HCT116 (cell line): Measurements from ENCODE around the gene MRPL21. TPM values are rescaled to one million over a fixed set of nuclear protein-coding genes. Genes with fewer than 3 reads are reported as not detected.

ENCODE experiments used
- ATAC-seq: fragments of 200-7000 bp; cut with Tn5 transposase; 2 replicates; pipeline ENCODE4 v1.9.1; 2020; ENCODE audit warnings: mild to moderate bottlenecking, moderate library complexity
- BruUV-seq: library from RNA; stranded (reverse); fragments of 400-500 nt; replicated peaks from 2 replicates; lab custom pipeline; 2021; lab: Mats Ljungman, UMichigan
- CTCF ChIA-PET: fragments of 300-600 bp; sonication (Branson Sonifier 250); formaldehyde crosslinking; loops from one replicate; lab custom pipeline; 2021; ENCODE audit warnings: antibody characterized with exemption; lab: Charles Lee
- POLR2A ChIA-PET: fragments of 300-600, 350-600 bp; sonication (Branson Sonifier 250); formaldehyde crosslinking; loops from one replicate; lab custom pipeline; 2021; ENCODE audit warnings: antibody characterized with exemption; lab: Charles Lee
- RAD21 ChIA-PET, 2 experiments: fragments of 300-600 bp; sonication (Branson Sonifier 250); formaldehyde crosslinking; loops; one replicate each; lab custom pipeline; 2023; ENCODE audit warnings: low total read pairs in 2 of 2; ENCODE audit not compliant: uncharacterized antibody in 2 of 2, unreplicated experiment in 2 of 2, low non-redundant PET in 1 of 2; lab: Charles Lee
- DNase-seq: peaks from one replicate; pipeline ENCODE4 v3.0.0-alpha.2; 2010; ENCODE audit warnings: low read depth, low spot score
- H2AFZ ChIP-seq: fragments of 200-600 bp; shearing (Covaris generic), sonication (generic); 2 replicates; pipeline ENCODE4 v1.6.1; 2017; ENCODE audit warnings: low read depth, mixed run types, mixed read lengths, antibody characterized with exemption, low read length; ENCODE audit not compliant: poor library complexity, severe bottlenecking
- H3K27ac ChIP-seq: 2 replicates; pipeline ENCODE4 v1.5.1; 2012; ENCODE audit warnings: low read depth, low read length
- H3K27me3 ChIP-seq: fragments of 200-600 bp; sonication (generic); 2 replicates; pipeline ENCODE4 v1.6.1; 2016; ENCODE audit warnings: mixed run types, low read length, mixed read lengths; ENCODE audit not compliant: insufficient read depth
- H3K36me3 ChIP-seq, 2 experiments: fragments of 200-500 bp in 1 of 2; fragments of 200-600 bp in 1 of 2; sonication (Bioruptor generic) in 1 of 2; sonication (generic) in 1 of 2; 2 replicates each; pipeline versions ENCODE4 v1.5.1 to v1.6.1; 2014 to 2016; ENCODE audit warnings: low read length in 2 of 2, inconsistent platforms in 1 of 2, mixed read lengths in 1 of 2, mixed run types in 1 of 2; ENCODE audit not compliant: insufficient read depth in 2 of 2, control insufficient read depth in 1 of 2
- H3K4me1 ChIP-seq, 2 experiments: fragments of 200-600 bp in 1 of 2; sonication (generic) in 1 of 2; 2 replicates each; pipeline versions ENCODE4 v1.5.1 to v1.6.1; 2012 to 2017; ENCODE audit warnings: low read length in 2 of 2, inconsistent platforms in 1 of 2, mild to moderate bottlenecking in 1 of 2, mixed read lengths in 1 of 2, mixed run types in 1 of 2, moderate library complexity in 1 of 2; ENCODE audit not compliant: insufficient read depth in 2 of 2, control insufficient read depth in 1 of 2
- H3K4me2 ChIP-seq: fragments of 200-600 bp; sonication (generic); 2 replicates; pipeline ENCODE4 v1.6.1; 2017; ENCODE audit warnings: mixed run types, low read length, mixed read lengths
- H3K4me3 ChIP-seq, 2 experiments: fragments of 200-600 bp in 1 of 2; sonication (generic) in 1 of 2; replicated peaks in 1 of 2; 2 replicates each; pipeline ENCODE4 v1.5.1; 2011 to 2016; ENCODE audit warnings: low read length in 2 of 2, control low read depth in 1 of 2, low read depth in 1 of 2, mild to moderate bottlenecking in 1 of 2, mixed read lengths in 1 of 2, mixed run types in 1 of 2
- H3K79me2 ChIP-seq: fragments of 200-600 bp; sonication (generic); 2 replicates; pipeline ENCODE4 v1.6.1; 2017; ENCODE audit warnings: mild to moderate bottlenecking, mixed run types, low read length, moderate library complexity, mixed read lengths; ENCODE audit not compliant: insufficient read depth
- H3K9ac ChIP-seq: fragments of 200-600 bp; sonication (generic); 2 replicates; pipeline ENCODE4 v1.6.1; 2016; ENCODE audit warnings: low read length, mixed read lengths
- H3K9me2 ChIP-seq: fragments of 200-600 bp; sonication (generic), shearing (Covaris generic); 2 replicates; pipeline ENCODE4 v1.6.1; 2017; ENCODE audit warnings: mixed run types, mild to moderate bottlenecking, moderate library complexity; ENCODE audit not compliant: insufficient read depth
- H3K9me3 ChIP-seq, 2 experiments: fragments of 200-500 bp in 1 of 2; fragments of 200-600 bp in 1 of 2; sonication (Bioruptor generic) in 1 of 2; sonication (generic) in 1 of 2; 2 replicates each; pipeline ENCODE4 v1.6.1; 2014 to 2017; ENCODE audit warnings: low read length in 2 of 2, mixed read lengths in 2 of 2, inconsistent platforms in 1 of 2, low read depth in 1 of 2, mild to moderate bottlenecking in 1 of 2, mixed run types in 1 of 2, moderate library complexity in 1 of 2; ENCODE audit not compliant: control insufficient read depth in 1 of 2, insufficient read depth in 1 of 2
- H4K20me1 ChIP-seq: fragments of 200-600 bp; sonication (generic), shearing (Covaris generic); 2 replicates; pipeline ENCODE4 v1.6.1; 2017; ENCODE audit warnings: mixed run types, mild to moderate bottlenecking, moderate library complexity; ENCODE audit not compliant: insufficient read depth
- ATF3 ChIP-seq: IDR thresholded peaks from 2 replicates; pipeline ENCODE4 v1.6.1; 2012
- CBX3 ChIP-seq: IDR thresholded peaks from 2 replicates; pipeline ENCODE4 v1.6.1; 2012; ENCODE audit warnings: low read depth
- CEBPB ChIP-seq: IDR thresholded peaks from 2 replicates; pipeline ENCODE4 v1.6.1; 2012; ENCODE audit warnings: low read depth
- CTCF ChIP-seq, 3 experiments: fragments of 200-600 bp in 1 of 3; sonication (generic) in 1 of 3; IDR thresholded peaks in 2 of 3; conservative IDR thresholded peaks in 1 of 3; 2 replicates each; pipeline ENCODE4 v1.5.1; 2012 to 2017; ENCODE audit warnings: low read depth in 2 of 3, low read length in 2 of 3, antibody characterized with exemption in 1 of 3, borderline replicate concordance in 1 of 3, control low read depth in 1 of 3, mild to moderate bottlenecking in 1 of 3, mixed read lengths in 1 of 3, mixed run types in 1 of 3, moderate library complexity in 1 of 3; ENCODE audit not compliant: insufficient read depth in 1 of 3
- EGR1 ChIP-seq: IDR thresholded peaks from 2 replicates; pipeline ENCODE4 v1.6.1; 2012; ENCODE audit warnings: low read depth
- ELF1 ChIP-seq: IDR thresholded peaks from 2 replicates; pipeline ENCODE4 v1.6.1; 2012; ENCODE audit warnings: low read depth, borderline replicate concordance
- EZH2 ChIP-seq: fragments of 200-600 bp; sonication (generic); IDR thresholded peaks from 2 replicates; pipeline ENCODE4 v1.6.1; 2017; ENCODE audit warnings: antibody characterized with exemption, mixed run types
- EZH2phosphoT487 ChIP-seq: fragments of 200-600 bp; IDR thresholded peaks from 2 replicates; pipeline ENCODE4 v1.6.1; 2018; ENCODE audit warnings: antibody characterized with exemption, borderline replicate concordance
- JUND ChIP-seq: IDR thresholded peaks from 2 replicates; pipeline ENCODE4 v1.6.1; 2012
- MAX ChIP-seq: IDR thresholded peaks from 2 replicates; pipeline ENCODE4 v1.6.1; 2012
- POLR2A ChIP-seq: IDR thresholded peaks from 2 replicates; pipeline ENCODE4 v1.7.0; 2011; ENCODE audit warnings: borderline replicate concordance; ENCODE audit not compliant: insufficient read depth, insufficient read length; ENCODE audit errors: extremely low read depth
- SIN3A ChIP-seq: IDR thresholded peaks from 2 replicates; pipeline ENCODE4 v1.6.1; 2012; ENCODE audit warnings: low read depth
- SRF ChIP-seq: IDR thresholded peaks from 2 replicates; pipeline ENCODE4 v1.6.1; 2012; ENCODE audit warnings: low read depth
- TCF7L2 ChIP-seq: IDR thresholded peaks from 2 replicates; pipeline ENCODE4 v1.7.0; 2011; ENCODE audit warnings: borderline replicate concordance, inconsistent platforms; ENCODE audit not compliant: insufficient read depth, insufficient read length; ENCODE audit errors: extremely low read depth
- ZBTB33 ChIP-seq: IDR thresholded peaks from 2 replicates; pipeline ENCODE4 v1.6.1; 2011; ENCODE audit warnings: mild to moderate bottlenecking, low read length, moderate library complexity; ENCODE audit not compliant: insufficient replicate concordance; ENCODE audit errors: extremely low read depth
- ZNF274 ChIP-seq: fragments of 200-500 bp; sonication (Bioruptor generic); IDR thresholded peaks from 2 replicates; pipeline ENCODE4 v1.6.1; 2014; ENCODE audit warnings: mild to moderate bottlenecking, low read depth, low read length, inconsistent platforms
- intact Hi-C: fragments of 100-400 bp; cut with micrococcal nuclease; formaldehyde crosslinking; loops from 2 replicates; pipeline ENCODE4 v1.10.0; 2022
- total RNA-seq: library from RNA; stranded (reverse); gene quantifications from one replicate; pipeline ENCODE4 v1.2.1, GENCODE V29; 2021; ENCODE audit not compliant: unreplicated experiment

The MRPL21 gene
- total RNA-seq, 1 experiment from 2014 or later: 90.2 TPM

- Histone ChIP-seq H3K4me2 (peak overlapping the region; percentile 89), H3K9me3 (no peaks in the 10 kb centered on the region), H3K9me2 (no peaks in the 10 kb centered on the region), H3K4me1 (peaks cover 3 to 17% of the 10 kb centered on the region in 2 experiments; a peak in 3 of 4 replicates), H3K4me3 (peak overlapping the region; percentile 47 to 60), H2AFZ (peak overlapping the region; percentile 92), H3K27ac (no peak overlapping the region), H3K36me3 (no peaks in the 10 kb centered on the region), H3K27me3 (0 out of 2 replicates have a peak, but pooled peaks cover 6% of the 10 kb centered on the region), H4K20me1 (no peaks in the 10 kb centered on the region), H3K9ac (peak overlapping the region; percentile 46; the same call in 1 of the 2 replicates), H3K79me2 (no peaks in the 10 kb centered on the region)
- intact Hi-C loops: no loop called here
- no peak for DNase-seq
- ATAC-seq: peak; percentile 54
- BruUV-seq: no TSS peak
- no peak for TF ChIP-seq SIN3A
- TF ChIP-seq CTCF (IDR thresholded peaks at IDR 0.05 in 2 of 3, conservative IDR thresholded peaks at IDR 0.05 in 1 of 3; ENCODE audit: borderline replicate concordance in 1 of 3, insufficient read depth in 1 of 3, low read depth in 2 of 3, low read length in 2 of 3): peak in 2 of 3 experiments; percentile 7 to 15; a peak in 1 of 6 replicates
- ChIA-PET CTCF (interaction anchor here (0.7 kb wide), 1 partner anchor 64 kb away, joined by 3 read pairs; no protein-coding TSS in a partner anchor), RAD21 (interaction anchor here in 1 of 2 experiments (0.6 kb wide), 1 partner anchor 139 kb away, joined by 4 read pairs; no protein-coding TSS in a partner anchor), POLR2A (no interaction called here)
Measured at GRCh38 chr11:68870470-68870869, 33.2 kb downstream of the MRPL21 start.

- TF ChIP-seq EZH2: no peak
- no peak for TF ChIP-seq ZNF274
- no peak for TF ChIP-seq MAX
- no peak for TF ChIP-seq ZBTB33
- no peak for TF ChIP-seq CBX3
- TF ChIP-seq TCF7L2: no peak
- TF ChIP-seq SRF: no peak
- no peak for TF ChIP-seq ATF3
- TF ChIP-seq ELF1: no peak
- TF ChIP-seq EZH2phosphoT487: no peak
- TF ChIP-seq CEBPB: no peak
- TF ChIP-seq EGR1: no peak
- no peak for TF ChIP-seq POLR2A
- TF ChIP-seq JUND: no peak
- Histone ChIP-seq H3K4me1 (peaks cover 3 to 17% of the 10 kb centered on the region in 2 experiments; a peak in 3 of 4 replicates), H4K20me1 (no peaks in the 10 kb centered on the region), H3K27ac (no peak overlapping the region), H3K9ac (no peak overlapping the region), H3K36me3 (no peaks in the 10 kb centered on the region), H3K4me3 (no peak overlapping the region), H2AFZ (no peak overlapping the region), H3K79me2 (no peaks in the 10 kb centered on the region), H3K9me2 (no peaks in the 10 kb centered on the region), H3K27me3 (0 out of 2 replicates have a peak, but pooled peaks cover 2% of the 10 kb centered on the region), H3K9me3 (peaks cover 4 to 9% of the 10 kb centered on the region in 2 experiments; a peak in 1 of 4 replicates), H3K4me2 (no peak overlapping the region)
- no TSS peak for BruUV-seq
- POLR2A ChIA-PET: no interaction called here
- DNase-seq (no peak), ATAC-seq (no peak)
- intact Hi-C loops: no loop called here
- RAD21 ChIA-PET: no interaction called here
- CTCF ChIA-PET: no interaction called here
Measured at GRCh38 chr11:68868221-68868835, 35.3 kb downstream of the MRPL21 start.
